ENCODE results near the gene PARS2. TPM values are rescaled to one million over a fixed set of nuclear protein-coding genes. Genes with fewer than 3 reads are reported as not detected.

Gene PARS2
- polyA plus RNA-seq, 1 donor (not counting 4 experiments of a cell fraction or from before 2014, with no cell fraction given): 3.0 TPM

- no peak for TF ChIP-seq EZH2 (IDR thresholded peaks at IDR 0.05; ENCODE audit: low read length)
- TF ChIP-seq CTCF (optimal IDR thresholded peaks at IDR 0.05 in 1 of 3, IDR thresholded peaks at IDR 0.05 in 1 of 3, conservative IDR thresholded peaks at IDR 0.05 in 1 of 3; ENCODE audit: extremely low read depth in 1 of 3, insufficient read depth in 2 of 3, low read length in 3 of 3): no peak
- no peak for FAIRE-seq
- dilution Hi-C loops (cut with MboI; ENCODE audit: extremely low pct_ligation_motif_present, low sequenced_read_pairs): no loop called here
Observed at GRCh38 chr1:54766726-54767125, 2.4 kb upstream of the PARS2 start.

GRCh38 chr1:54764922-54765561 lies 719 bp upstream of the PARS2 start:
- Histone ChIP-seq H3K9ac (ENCODE audit: control insufficient read depth, extremely low read depth, insufficient read depth, low read length) (no peak overlapping the region), H3K9me3 (ENCODE audit: control insufficient read depth, low read depth, low read length) (no peaks in the 10 kb centered on the region), H3K4me2 (ENCODE audit: control insufficient read depth, extremely low read depth, insufficient read depth, low read depth, low read length) (peak overlapping the region; percentile 60), H3K27ac (ENCODE audit: control insufficient read depth, insufficient read depth, low read length) (no peak overlapping the region), H4K20me1 (ENCODE audit: control insufficient read depth, extremely low read depth, insufficient read depth, low read length) (no peaks in the 10 kb centered on the region), H3K36me3 (ENCODE audit: control insufficient read depth in 2 of 2, extremely low read depth in 1 of 2, insufficient read depth in 2 of 2, low read length in 2 of 2) (no peaks in the 10 kb centered on the region), H3K4me1 (ENCODE audit: control insufficient read depth, extremely low read depth, insufficient read depth, low read length) (peaks cover 7% of the 10 kb centered on the region), H2AFZ (ENCODE audit: control insufficient read depth, low read length) (peak overlapping the region; percentile 23), H3K4me3 (ENCODE audit: control insufficient read depth in 2 of 3, extremely low read depth in 1 of 3, insufficient read depth in 2 of 3, low read depth in 1 of 3, low read length in 3 of 3) (peak overlapping the region; percentile 30 to 68 (median 53)), H3K27me3 (ENCODE audit: control insufficient read depth, extremely low read depth, insufficient read depth, low read length) (no peaks in the 10 kb centered on the region), H3K79me2 (ENCODE audit: control insufficient read depth, insufficient read depth, low read length) (peaks cover 14% of the 10 kb centered on the region), H3K9me1 (ENCODE audit: control insufficient read depth, extremely low read depth, insufficient read depth, low read length) (peaks cover 2% of the 10 kb centered on the region)
- DNase-seq (ENCODE audit: low read depth, low spot score) (no peak), FAIRE-seq (no peak)
- no peak for TF ChIP-seq CTCF (optimal IDR thresholded peaks at IDR 0.05 in 1 of 3, IDR thresholded peaks at IDR 0.05 in 1 of 3, conservative IDR thresholded peaks at IDR 0.05 in 1 of 3; ENCODE audit: extremely low read depth in 1 of 3, insufficient read depth in 2 of 3, low read length in 3 of 3)
- no peak for TF ChIP-seq EZH2 (IDR thresholded peaks at IDR 0.05; ENCODE audit: low read length)
- dilution Hi-C loops (cut with MboI; ENCODE audit: extremely low pct_ligation_motif_present, low sequenced_read_pairs): no loop called here

More at GRCh38 chr1:54766726-54767125, 2.4 kb upstream of the PARS2 start:
- Histone ChIP-seq H3K9me3 (ENCODE audit: control insufficient read depth, low read depth, low read length) (no peaks in the 10 kb centered on the region), H3K36me3 (ENCODE audit: control insufficient read depth in 2 of 2, extremely low read depth in 1 of 2, insufficient read depth in 2 of 2, low read length in 2 of 2) (no peaks in the 10 kb centered on the region), H3K4me2 (ENCODE audit: control insufficient read depth, extremely low read depth, insufficient read depth, low read depth, low read length) (no peak overlapping the region), H3K4me3 (ENCODE audit: control insufficient read depth in 2 of 3, extremely low read depth in 1 of 3, insufficient read depth in 2 of 3, low read depth in 1 of 3, low read length in 3 of 3) (no peak overlapping the region), H3K27me3 (ENCODE audit: control insufficient read depth, extremely low read depth, insufficient read depth, low read length) (no peaks in the 10 kb centered on the region), H3K27ac (ENCODE audit: control insufficient read depth, insufficient read depth, low read length) (no peak overlapping the region), H3K9ac (ENCODE audit: control insufficient read depth, extremely low read depth, insufficient read depth, low read length) (no peak overlapping the region), H2AFZ (ENCODE audit: control insufficient read depth, low read length) (no peak overlapping the region), H3K79me2 (ENCODE audit: control insufficient read depth, insufficient read depth, low read length) (peaks cover 12% of the 10 kb centered on the region), H4K20me1 (ENCODE audit: control insufficient read depth, extremely low read depth, insufficient read depth, low read length) (no peaks in the 10 kb centered on the region), H3K9me1 (ENCODE audit: control insufficient read depth, extremely low read depth, insufficient read depth, low read length) (no peaks in the 10 kb centered on the region), H3K4me1 (ENCODE audit: control insufficient read depth, extremely low read depth, insufficient read depth, low read length) (no peaks in the 10 kb centered on the region)
- DNase-seq (ENCODE audit: low read depth, low spot score): no peak
